Gastrocnemius medialis (tissue), 4 donors: ENCODE measurements around the gene DNAJC25. TPM values are rescaled to one million over a fixed set of nuclear protein-coding genes. Genes with fewer than 3 reads are reported as not detected.
"Not testable (repeated sequence)": the region's sequence is repeated elsewhere in the genome, so short reads cannot be mapped to it uniquely, and the experiment has no call there.

Source experiments
- ATAC-seq, 2 donors: fragments of 150-250 bp; one replicate each; pipeline ENCODE4 v1.9.1; 2016
- DNase-seq, 2 donors: peaks; one replicate each; pipeline ENCODE4 v3.0.0-alpha.2; 2019
- H3K27ac ChIP-seq, 4 donors: fragments of 200-600 bp; sonication (generic); 1 replicate in 1 of 4; 2 replicates in 3 of 4; pipeline ENCODE4 v1.5.1; 2016 to 2018; ENCODE audit warnings: mild to moderate bottlenecking in 2 of 4, moderate library complexity in 1 of 4
- H3K27me3 ChIP-seq, 3 donors: fragments of 200-600 bp; sonication (generic) in 2 of 3; 1 replicate in 1 of 3; 2 replicates in 2 of 3; pipeline versions ENCODE4 v1.5.1 to v1.6.0; 2016 to 2019; ENCODE audit warnings: mild to moderate bottlenecking in 1 of 3, moderate library complexity in 1 of 3
- H3K36me3 ChIP-seq, 2 donors: fragments of 200-600 bp; sonication (generic) in 1 of 2; one replicate each; pipeline ENCODE4 v1.5.1; 2017 to 2018
- H3K4me1 ChIP-seq, 2 donors: fragments of 200-600 bp; sonication (generic) in 1 of 2; one replicate each; pipeline ENCODE4 v1.5.1; 2016 to 2017; ENCODE audit warnings: mild to moderate bottlenecking in 2 of 2
- H3K4me3 ChIP-seq, 4 donors: fragments of 200-600 bp; sonication (generic) in 3 of 4; 1 replicate in 1 of 4; 2 replicates in 3 of 4; pipeline ENCODE4 v1.5.1; 2016 to 2019; ENCODE audit warnings: mild to moderate bottlenecking in 2 of 4
- H3K9me3 ChIP-seq, 3 donors: fragments of 200-600 bp; sonication (generic) in 2 of 3; 1 replicate in 1 of 3; 2 replicates in 2 of 3; pipeline ENCODE4 v1.5.1; 2016 to 2019
- POLR2A ChIP-seq, 2 donors: fragments of 450-650 bp; IDR thresholded peaks; one replicate each; pipeline ENCODE4 v1.6.1; 2017; ENCODE audit warnings: antibody characterized with exemption in 2 of 2, mild to moderate bottlenecking in 2 of 2, moderate library complexity in 2 of 2
- in situ Hi-C, 4 donors: fragments of 200-750 bp; cut with MboI; loops; one replicate each; pipeline versions ENCODE4 v1.15.0 to v1.8.0; 2017; ENCODE audit warnings: low sequenced_read_pairs in 4 of 4
- intact Hi-C: fragments of 100-400 bp; cut with DNase I; formaldehyde crosslinking; loops from one replicate; pipeline ENCODE4 v1.15.1; 2023; ENCODE audit warnings: low total_unique reads
- total RNA-seq, 4 donors: library from RNA; depleted of rRNA; stranded (reverse); fragments of >200 nt; gene quantifications; one replicate each; pipeline versions ENCODE4 v1.1.0 to v1.2.3, GENCODE V29; 2016
- TF ChIP-seq, protein P1 (sequence below), 5 experiments: fragments of 450-650 bp in 3 of 5; fragments of 200-600 bp in 2 of 5; sonication (generic) in 2 of 5; IDR thresholded peaks in 4 of 5; conservative IDR thresholded peaks in 1 of 5; 1 replicate in 4 of 5; 2 replicates in 1 of 5; pipeline ENCODE4 v1.5.1; 2016 to 2019; ENCODE audit warnings: antibody characterized with exemption in 5 of 5, mild to moderate bottlenecking in 3 of 5, moderate library complexity in 3 of 5

The DNAJC25 gene
- total RNA-seq, 4 donors from 2014 or later, result 3.7 to 7.4 (median 4.9) TPM

DNA sequence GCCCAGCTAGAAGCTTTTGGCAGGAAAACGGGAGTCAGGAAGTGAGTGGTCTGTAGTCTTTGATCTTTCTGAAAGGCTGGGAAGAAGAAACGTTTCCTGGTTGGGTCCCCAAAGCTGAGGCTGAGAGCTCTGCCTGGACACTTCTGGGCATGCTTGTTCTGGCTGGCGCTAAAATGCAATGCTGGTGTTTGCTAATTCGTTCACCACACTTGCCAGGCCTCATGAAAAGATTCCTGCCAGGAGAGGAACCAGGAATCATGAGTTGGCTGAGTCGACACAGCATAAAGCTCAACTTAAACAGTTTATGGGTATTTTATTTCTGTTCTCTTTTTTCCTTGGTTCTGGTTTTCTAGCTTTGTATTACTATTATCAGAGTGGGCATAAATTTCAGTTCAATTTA, 21.0 kb upstream of the DNAJC25 start:
- TF ChIP-seq POLR2A (IDR thresholded peaks at IDR 0.05), result no peak
- TF ChIP-seq, protein P1, sequence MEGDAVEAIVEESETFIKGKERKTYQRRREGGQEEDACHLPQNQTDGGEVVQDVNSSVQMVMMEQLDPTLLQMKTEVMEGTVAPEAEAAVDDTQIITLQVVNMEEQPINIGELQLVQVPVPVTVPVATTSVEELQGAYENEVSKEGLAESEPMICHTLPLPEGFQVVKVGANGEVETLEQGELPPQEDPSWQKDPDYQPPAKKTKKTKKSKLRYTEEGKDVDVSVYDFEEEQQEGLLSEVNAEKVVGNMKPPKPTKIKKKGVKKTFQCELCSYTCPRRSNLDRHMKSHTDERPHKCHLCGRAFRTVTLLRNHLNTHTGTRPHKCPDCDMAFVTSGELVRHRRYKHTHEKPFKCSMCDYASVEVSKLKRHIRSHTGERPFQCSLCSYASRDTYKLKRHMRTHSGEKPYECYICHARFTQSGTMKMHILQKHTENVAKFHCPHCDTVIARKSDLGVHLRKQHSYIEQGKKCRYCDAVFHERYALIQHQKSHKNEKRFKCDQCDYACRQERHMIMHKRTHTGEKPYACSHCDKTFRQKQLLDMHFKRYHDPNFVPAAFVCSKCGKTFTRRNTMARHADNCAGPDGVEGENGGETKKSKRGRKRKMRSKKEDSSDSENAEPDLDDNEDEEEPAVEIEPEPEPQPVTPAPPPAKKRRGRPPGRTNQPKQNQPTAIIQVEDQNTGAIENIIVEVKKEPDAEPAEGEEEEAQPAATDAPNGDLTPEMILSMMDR (IDR thresholded peaks at IDR 0.05 in 4 of 5, conservative IDR thresholded peaks at IDR 0.05 in 1 of 5), result no peak
- in situ Hi-C loops, result no loop called here
- Histone ChIP-seq H3K9me3 (no peaks in the 10 kb centered on the region), H3K4me1 (no peaks in the 10 kb centered on the region), H3K36me3 (no peaks in the 10 kb centered on the region), H3K4me3 (no peak overlapping the region), H3K27me3 (no peaks in the 10 kb centered on the region), H3K27ac (no peak overlapping the region)
- intact Hi-C loops, result no loop called here
- no peak for ATAC-seq
- DNase-seq, result no peak

DNA sequence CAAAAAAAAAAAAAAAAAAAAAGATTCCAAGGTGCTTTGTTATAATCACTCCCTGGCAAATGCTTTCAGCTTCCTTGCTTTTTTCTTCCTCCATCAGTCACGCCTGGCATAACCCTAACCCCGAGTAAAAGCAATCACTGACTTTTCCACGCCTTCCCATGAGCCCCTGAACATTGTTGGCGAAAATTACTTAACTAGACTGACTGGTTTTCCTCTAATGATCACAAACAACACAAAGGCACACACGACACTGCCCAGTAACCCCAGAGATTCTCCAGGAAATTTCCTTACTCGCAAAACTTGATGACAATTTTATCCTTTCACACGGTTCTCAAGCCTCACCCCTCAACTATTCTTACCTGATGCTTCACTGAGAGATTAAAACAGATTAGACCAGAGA, 20.3 kb upstream of the DNAJC25 start:
- no peak for TF ChIP-seq POLR2A (IDR thresholded peaks at IDR 0.05)
- TF ChIP-seq, protein P1 (IDR thresholded peaks at IDR 0.05 in 4 of 5, conservative IDR thresholded peaks at IDR 0.05 in 1 of 5), result no peak
- Histone ChIP-seq H3K4me3 (no peak overlapping the region), H3K27me3 (no peaks in the 10 kb centered on the region), H3K27ac (no peak overlapping the region), H3K36me3 (no peaks in the 10 kb centered on the region), H3K4me1 (no peaks in the 10 kb centered on the region), H3K9me3 (no peaks in the 10 kb centered on the region)
- no peak for DNase-seq
- no peak for ATAC-seq
- in situ Hi-C loops, result no loop called here
- intact Hi-C loops, result no loop called here

DNA sequence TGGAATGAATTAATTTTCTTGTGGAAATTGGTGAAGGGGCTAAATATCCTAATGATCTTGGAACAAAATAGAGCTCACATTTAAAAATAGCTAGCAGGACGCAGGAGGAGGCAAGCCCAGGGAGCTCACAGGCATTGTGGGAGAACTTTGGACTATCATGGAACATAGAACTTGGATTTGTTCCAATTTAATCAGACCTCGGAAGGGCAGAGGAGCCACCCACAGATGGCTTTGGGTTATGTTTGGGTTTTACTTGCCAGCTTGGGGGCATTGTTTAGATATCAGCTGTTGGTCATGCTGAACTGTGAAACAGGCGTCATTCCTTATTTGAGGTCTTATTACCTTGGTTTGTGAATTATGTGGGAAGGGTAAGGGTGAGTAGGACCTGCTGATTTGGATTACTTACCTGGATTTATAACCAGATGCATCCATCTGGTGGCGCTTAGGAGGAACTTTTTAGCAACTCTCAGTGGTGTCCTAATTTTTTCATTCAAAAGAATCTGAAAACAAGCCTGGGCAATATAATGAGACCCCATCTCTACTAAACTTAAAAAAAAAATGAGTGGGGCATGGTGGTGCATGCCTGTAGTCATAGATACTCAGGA, 17.6 kb upstream of the DNAJC25 start:
- no peaks in the 10 kb centered on the region for H3K36me3 ChIP-seq
- H3K4me3 ChIP-seq, result no peak overlapping the region
- H3K27ac ChIP-seq, result no peak overlapping the region
- H3K4me1 ChIP-seq, result no peaks in the 10 kb centered on the region
- no peak for ATAC-seq
- intact Hi-C loops, result no loop called here
- in situ Hi-C loops, result no loop called here
- no peaks in the 10 kb centered on the region for H3K27me3 ChIP-seq
- DNase-seq, result no peak
- H3K9me3 ChIP-seq, result no peaks in the 10 kb centered on the region
- TF ChIP-seq, protein P1 (IDR thresholded peaks at IDR 0.05 in 4 of 5, conservative IDR thresholded peaks at IDR 0.05 in 1 of 5), result no peak
- TF ChIP-seq POLR2A (IDR thresholded peaks at IDR 0.05), result no peak

GRCh38 chr9:111615928-111616327, 15.2 kb upstream of the DNAJC25 start:
- Histone ChIP-seq H3K4me1 (no peaks in the 10 kb centered on the region), H3K9me3 (no peaks in the 10 kb centered on the region), H3K27ac (no peak overlapping the region), H3K4me3 (no peak overlapping the region), H3K36me3 (no peaks in the 10 kb centered on the region), H3K27me3 (no peaks in the 10 kb centered on the region)
- DNase-seq (no peak), ATAC-seq (no peak)
- intact Hi-C loops (no loop called here), in situ Hi-C loops (no loop called here)
- TF ChIP-seq, protein P1 (IDR thresholded peaks at IDR 0.05 in 4 of 5, conservative IDR thresholded peaks at IDR 0.05 in 1 of 5), result no peak
- TF ChIP-seq POLR2A (IDR thresholded peaks at IDR 0.05), result no peak

DNA sequence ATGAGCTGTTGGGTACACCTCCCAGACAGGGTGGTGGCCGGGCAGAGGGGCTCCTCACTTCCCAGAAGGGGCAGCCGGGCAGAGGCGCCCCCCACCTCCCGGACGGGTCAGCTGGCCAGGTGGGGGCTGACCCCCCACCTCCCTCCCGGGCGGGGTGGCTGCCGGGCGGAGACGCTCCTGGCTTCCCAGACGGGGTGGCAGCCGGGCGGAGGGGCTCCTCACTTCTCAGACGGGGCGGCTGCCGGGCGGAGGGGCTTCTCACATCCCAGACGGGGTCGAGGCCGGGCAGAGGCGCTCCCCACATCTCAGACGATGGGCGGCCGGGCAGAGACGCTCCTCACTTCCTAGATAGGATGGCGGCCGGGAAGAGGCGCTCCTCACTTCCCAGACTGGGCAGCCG, 13.8 kb upstream of the DNAJC25 start:
- H3K36me3 ChIP-seq, H3K27ac ChIP-seq, intact Hi-C loops, in situ Hi-C loops, H3K27me3 ChIP-seq, H3K4me3 ChIP-seq, DNase-seq, H3K4me1 ChIP-seq, H3K9me3 ChIP-seq, ATAC-seq: not testable (repeated sequence)
